K562 (cell line): Measurements from ENCODE around the gene CSF2RB. TPM values are rescaled to one million over a fixed set of nuclear protein-coding genes. Genes with fewer than 3 reads are reported as not detected.

ENCODE experiments used
- ATAC-seq: fragments of 200-7000 bp; cut with Tn5 transposase; 3 replicates; pipeline ENCODE4 v1.9.1; 2020; ENCODE audit warnings: moderate library complexity
- BruUV-seq: library from RNA; stranded (reverse); fragments of 400-500 nt; replicated peaks from 2 replicates; lab custom pipeline; 2021; lab: Mats Ljungman, UMichigan
- CTCF ChIA-PET: fragments of 300-600 bp; formaldehyde crosslinking; extraction: SDS; loops from one replicate; lab custom pipeline; 2021; ENCODE audit warnings: low intra/inter-chr PET ratio; lab: Yijun Ruan, JAX
- POLR2A ChIA-PET: fragments of 300-600, 350-650 bp; sonication (Branson Sonifier 250); formaldehyde crosslinking; extraction: SDS; loops from one replicate; lab custom pipeline; 2021; ENCODE audit warnings: antibody characterized with exemption, inconsistent platforms; lab: Yijun Ruan, JAX
- DNase-seq, 4 experiments: peaks; one replicate each; pipeline versions ENCODE4 v3.0.0 to v3.0.0-alpha.2; 2011 to 2018; ENCODE audit warnings: low spot score in 3 of 4, mixed read lengths in 3 of 4; ENCODE audit errors: extremely low read depth in 1 of 4
- FAIRE-seq: peaks from 2 replicates; lab custom pipeline; 2011; peaks lifted over from hg19 to GRCh38; lab: Jason Lieb, UNC
- H2AFZ ChIP-seq: 2 replicates; pipeline ENCODE4 v1.6.0; 2011; ENCODE audit warnings: low read depth, low read length, control low read depth, inconsistent platforms
- H3K27ac ChIP-seq: fragments of 200-600 bp; 3 replicates; pipeline ENCODE4 v1.8.0; 2011; ENCODE audit warnings: low read depth, mild to moderate bottlenecking, control low read depth, inconsistent platforms, low read length, moderate library complexity, mixed read lengths; ENCODE audit errors: extremely low read depth
- H3K27me3 ChIP-seq, 2 experiments: fragments of 300-600 bp in 1 of 2; 2 replicates in 1 of 2; 3 replicates in 1 of 2; pipeline versions ENCODE4 v1.6.0 to v1.8.0; 2011; ENCODE audit warnings: inconsistent platforms in 2 of 2, low read length in 2 of 2, mild to moderate bottlenecking in 1 of 2, mixed read lengths in 1 of 2, moderate library complexity in 1 of 2; ENCODE audit not compliant: control insufficient read depth in 2 of 2, insufficient read depth in 2 of 2
- H3K36me3 ChIP-seq: fragments of 300-600 bp; 3 replicates; pipeline ENCODE4 v1.8.0; 2011; ENCODE audit warnings: mild to moderate bottlenecking, low read length, inconsistent platforms; ENCODE audit not compliant: control insufficient read depth, insufficient read depth
- H3K4me1 ChIP-seq, 2 experiments: fragments of 200-600 bp in 1 of 2; replicated peaks in 1 of 2; 2 replicates in 1 of 2; 3 replicates in 1 of 2; pipeline versions ENCODE4 v1.5.1 to v1.8.0; 2011; ENCODE audit warnings: inconsistent platforms in 2 of 2, low read length in 2 of 2, mild to moderate bottlenecking in 1 of 2, mixed read lengths in 1 of 2, moderate library complexity in 1 of 2; ENCODE audit not compliant: control insufficient read depth in 2 of 2, insufficient read depth in 2 of 2
- H3K4me2 ChIP-seq: 2 replicates; pipeline ENCODE4 v1.6.1; 2011; ENCODE audit warnings: low read length, control low read depth, inconsistent platforms, mixed read lengths; ENCODE audit not compliant: insufficient read depth
- H3K4me3 ChIP-seq: fragments of 200-600 bp; sonication (generic), shearing (Covaris generic); 2 replicates; pipeline ENCODE4 v1.5.1; 2016; ENCODE audit warnings: control low read depth, inconsistent platforms
- H3K79me2 ChIP-seq: fragments of 200-600 bp; 3 replicates; pipeline ENCODE4 v1.8.0; 2011; ENCODE audit warnings: low read length, inconsistent platforms; ENCODE audit not compliant: control insufficient read depth, insufficient read depth
- H3K9ac ChIP-seq, 2 experiments: 2 replicates each; pipeline versions ENCODE4 v1.6.0 to v1.6.1; 2011; ENCODE audit warnings: low read depth in 2 of 2, low read length in 2 of 2, control low read depth in 1 of 2, inconsistent platforms in 1 of 2, mild to moderate bottlenecking in 1 of 2, mixed read lengths in 1 of 2; ENCODE audit not compliant: insufficient read depth in 1 of 2
- H3K9me1 ChIP-seq: one replicate; pipeline ENCODE4 v1.6.0; 2011; ENCODE audit warnings: inconsistent platforms, mild to moderate bottlenecking, low read length, moderate library complexity; ENCODE audit not compliant: control insufficient read depth, insufficient read depth
- H3K9me3 ChIP-seq: replicated peaks from 2 replicates; pipeline ENCODE4 v1.5.1; 2011; ENCODE audit warnings: low read depth, low read length, inconsistent platforms; ENCODE audit not compliant: control insufficient read depth, insufficient read depth
- H4K20me1 ChIP-seq: replicated peaks from 2 replicates; pipeline ENCODE4 v1.6.1; 2011; ENCODE audit warnings: low read length, inconsistent platforms, mixed read lengths; ENCODE audit not compliant: control insufficient read depth, insufficient read depth
- CBX2 ChIP-seq: fragments of 200-600 bp; sonication (generic); IDR thresholded peaks from one replicate; pipeline ENCODE4 v1.6.1; 2012; ENCODE audit warnings: mild to moderate bottlenecking, low read length, inconsistent platforms; ENCODE audit not compliant: insufficient read depth, poor library complexity, severe bottlenecking
- DMBX1 ChIP-seq: fragments of 250-450 bp; sonication (Bioruptor Pico); IDR thresholded peaks from 2 replicates; pipeline ENCODE4 v1.8.0; 2022; ENCODE audit warnings: inconsistent platforms, mild to moderate bottlenecking, moderate library complexity, borderline replicate concordance
- JUN ChIP-seq, 2 experiments: sonication (generic) in 1 of 2; formaldehyde crosslinking in 1 of 2; IDR thresholded peaks; 2 replicates each; pipeline versions ENCODE4 v1.6.1 to v1.8.0; 2012 to 2022; ENCODE audit warnings: borderline replicate concordance in 2 of 2, mild to moderate bottlenecking in 2 of 2, improper control_type of control experiment in 1 of 2, low read depth in 1 of 2, low read length in 1 of 2, missing genetic modification reagents in 1 of 2
- RBFOX2 ChIP-seq: fragments of 200-400 bp; formaldehyde crosslinking; IDR thresholded peaks from 2 replicates; pipeline ENCODE4 v1.6.1; 2017; ENCODE audit warnings: low read depth, mild to moderate bottlenecking, low read length, moderate library complexity
- RFX7 ChIP-seq: fragments of 250-450 bp; sonication (Bioruptor Pico); IDR thresholded peaks from 2 replicates; pipeline ENCODE4 v1.5.1; 2021; ENCODE audit warnings: mild to moderate bottlenecking
- SAP30 ChIP-seq: fragments of 200-600 bp; sonication (generic); IDR thresholded peaks from 2 replicates; pipeline ENCODE4 v1.6.1; 2012; ENCODE audit warnings: borderline replicate concordance, low read depth, mild to moderate bottlenecking, moderate library complexity, low read length, control low read depth, inconsistent platforms; ENCODE audit not compliant: insufficient read depth, poor library complexity, severe bottlenecking
- whole genome bisulfite sequencing: fragments of 100-300 bp; shearing (Covaris generic); methylation state at CpG from one replicate; pipeline ENCODE4 v1.1.6; 2016; ENCODE audit warnings: low coverage, mixed read lengths; ENCODE audit not compliant: insufficient coverage; ENCODE audit errors: missing lambda C conversion rate; 5-methylcytosine and 5-hydroxymethylcytosine counted together
- in situ Hi-C: fragments of 300-500 bp; cut with MboI; formaldehyde crosslinking; loops from 4 replicates; pipeline ENCODE4 v1.15.0; 2018; ENCODE audit warnings: inconsistent platforms, mixed read lengths
- intact Hi-C: fragments of 100-400 bp; cut with micrococcal nuclease; formaldehyde crosslinking; loops from 2 replicates; pipeline ENCODE4 v1.14.2; 2022
- polyA plus RNA-seq, 8 experiments: library from polyadenylated mRNA; depleted of rRNA in 4 of 8; stranded (reverse) in 5 of 8; unstranded in 3 of 8; fragments of >200 nt; fragmentation: Nextera tagmentation in 2 of 8; fragmentation: Illumina TruSeq in 1 of 8; extraction: Ambion mirVana in 2 of 8; extraction: Trizol in 1 of 8; gene quantifications; 2 replicates each; pipeline versions ENCODE4 v1.2.1 to v1.2.3, GENCODE V29; 2011 to 2014; ENCODE audit warnings: inconsistent platforms in 1 of 8, missing spikeins in 1 of 8
- total RNA-seq, 7 experiments: library from RNA; depleted of rRNA in 6 of 7; stranded (reverse); fragments of >200 nt in 6 of 7; fragmentation: Illumina TruSeq in 2 of 7; extraction: Trizol in 2 of 7; gene quantifications; 2 replicates each; pipeline versions ENCODE4 v1.2.1 to v1.2.3, GENCODE V29; 2011 to 2021; ENCODE audit warnings: low replicate concordance in 1 of 7
- TF ChIP-seq, protein P1 (sequence below): fragments of 150-350 bp; conservative IDR thresholded peaks from 2 replicates; pipeline ENCODE4 v1.6.1; 2014; ENCODE audit warnings: low read length
- TF ChIP-seq, protein P2 (sequence below): sonication (generic); formaldehyde crosslinking; IDR thresholded peaks from 2 replicates; pipeline ENCODE4 v1.8.0; 2022; ENCODE audit warnings: mild to moderate bottlenecking, low read depth, missing genetic modification reagents
- TF ChIP-seq, protein P3 (sequence below): sonication (generic); formaldehyde crosslinking; IDR thresholded peaks from 2 replicates; pipeline ENCODE4 v1.8.0; 2022; ENCODE audit warnings: mild to moderate bottlenecking, missing genetic modification reagents

Gene CSF2RB
- total and polyA plus RNA-seq, 9 of the 15 experiments (the other 6 are each of a cell fraction or from before 2014, with no cell fraction given), result 0.04 to 1.0 (median 0.36) TPM

DNA sequence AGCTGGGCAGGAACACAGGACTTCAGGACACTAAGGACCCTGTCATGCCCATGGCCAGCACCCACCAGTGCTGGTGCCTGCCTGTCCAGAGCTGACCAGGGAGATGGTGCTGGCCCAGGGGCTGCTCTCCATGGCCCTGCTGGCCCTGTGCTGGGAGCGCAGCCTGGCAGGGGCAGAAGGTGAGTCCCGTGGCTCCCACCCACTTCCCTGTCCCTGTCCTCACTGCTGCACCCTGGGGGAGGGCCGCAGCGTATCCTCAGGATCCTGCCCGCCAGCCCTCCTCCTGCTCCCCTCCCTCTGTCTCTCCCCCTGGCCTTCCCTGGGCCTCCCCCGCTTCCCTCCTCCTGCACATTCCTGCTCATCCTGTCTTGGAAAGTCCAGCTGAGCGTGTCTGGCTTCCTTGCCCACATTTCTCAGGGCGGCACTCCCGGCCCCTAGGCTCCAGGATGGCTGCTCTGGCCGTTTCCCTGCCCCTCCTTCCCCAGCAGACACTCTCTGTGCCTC is 8.7 kb downstream of the CSF2RB start (continued):
- TF ChIP-seq, protein P1, sequence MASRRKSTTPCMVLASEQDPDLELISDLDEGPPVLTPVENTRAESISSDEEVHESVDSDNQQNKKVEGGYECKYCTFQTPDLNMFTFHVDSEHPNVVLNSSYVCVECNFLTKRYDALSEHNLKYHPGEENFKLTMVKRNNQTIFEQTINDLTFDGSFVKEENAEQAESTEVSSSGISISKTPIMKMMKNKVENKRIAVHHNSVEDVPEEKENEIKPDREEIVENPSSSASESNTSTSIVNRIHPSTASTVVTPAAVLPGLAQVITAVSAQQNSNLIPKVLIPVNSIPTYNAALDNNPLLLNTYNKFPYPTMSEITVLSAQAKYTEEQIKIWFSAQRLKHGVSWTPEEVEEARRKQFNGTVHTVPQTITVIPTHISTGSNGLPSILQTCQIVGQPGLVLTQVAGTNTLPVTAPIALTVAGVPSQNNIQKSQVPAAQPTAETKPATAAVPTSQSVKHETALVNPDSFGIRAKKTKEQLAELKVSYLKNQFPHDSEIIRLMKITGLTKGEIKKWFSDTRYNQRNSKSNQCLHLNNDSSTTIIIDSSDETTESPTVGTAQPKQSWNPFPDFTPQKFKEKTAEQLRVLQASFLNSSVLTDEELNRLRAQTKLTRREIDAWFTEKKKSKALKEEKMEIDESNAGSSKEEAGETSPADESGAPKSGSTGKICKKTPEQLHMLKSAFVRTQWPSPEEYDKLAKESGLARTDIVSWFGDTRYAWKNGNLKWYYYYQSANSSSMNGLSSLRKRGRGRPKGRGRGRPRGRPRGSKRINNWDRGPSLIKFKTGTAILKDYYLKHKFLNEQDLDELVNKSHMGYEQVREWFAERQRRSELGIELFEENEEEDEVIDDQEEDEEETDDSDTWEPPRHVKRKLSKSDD, result no peak

DNA sequence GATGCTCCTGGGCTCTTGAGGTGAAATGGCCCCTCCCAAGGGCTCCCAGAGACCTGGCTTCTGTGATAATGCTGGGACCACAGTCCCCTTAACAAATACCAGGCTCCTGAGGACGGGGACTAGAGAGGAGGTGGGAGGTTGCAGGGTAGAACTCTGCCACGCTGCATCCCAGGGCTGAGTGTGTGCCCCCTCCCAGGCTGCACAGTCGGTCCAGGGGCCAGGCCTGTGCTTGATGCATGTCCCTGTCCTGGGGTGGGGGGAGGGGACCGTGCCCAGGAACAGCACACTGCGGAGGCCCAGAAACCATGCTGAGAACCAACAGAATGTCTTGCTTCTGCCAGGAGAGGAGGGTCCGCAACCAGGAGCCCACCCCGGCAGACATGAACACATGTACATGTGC is 9.3 kb downstream of the CSF2RB start:
- no peak overlapping the region for H3K4me2 ChIP-seq
- H3K4me1 ChIP-seq, result peaks cover 0 to 14% of the 10 kb centered on the region in 2 experiments; a peak in 2 of 5 replicates
- ATAC-seq, result no peak
- H3K27me3 ChIP-seq, result peaks cover 0 to 45% of the 10 kb centered on the region in 2 experiments; a peak in 3 of 5 replicates
- no peaks in the 10 kb centered on the region for H3K79me2 ChIP-seq
- H3K9ac ChIP-seq, result no peak overlapping the region
- ChIA-PET CTCF (no interaction called here), POLR2A (no interaction called here)
- no peak overlapping the region for H2AFZ ChIP-seq
- no peaks in the 10 kb centered on the region for H3K36me3 ChIP-seq
- H3K9me3 ChIP-seq, result no peaks in the 10 kb centered on the region
- in situ Hi-C loops, result no loop called here
- 17% methylated on average over 1 of the region's 7 CpGs for WGBS
- no peak for DNase-seq
- no peak overlapping the region for H3K27ac ChIP-seq
- BruUV-seq, result no TSS peak
- H3K4me3 ChIP-seq, result no peak overlapping the region
- H3K9me1 ChIP-seq, result peaks cover 2% of the 10 kb centered on the region
- no peak for FAIRE-seq
- intact Hi-C loops, result no loop called here
- no peaks in the 10 kb centered on the region for H4K20me1 ChIP-seq
- TF ChIP-seq, protein P2, sequence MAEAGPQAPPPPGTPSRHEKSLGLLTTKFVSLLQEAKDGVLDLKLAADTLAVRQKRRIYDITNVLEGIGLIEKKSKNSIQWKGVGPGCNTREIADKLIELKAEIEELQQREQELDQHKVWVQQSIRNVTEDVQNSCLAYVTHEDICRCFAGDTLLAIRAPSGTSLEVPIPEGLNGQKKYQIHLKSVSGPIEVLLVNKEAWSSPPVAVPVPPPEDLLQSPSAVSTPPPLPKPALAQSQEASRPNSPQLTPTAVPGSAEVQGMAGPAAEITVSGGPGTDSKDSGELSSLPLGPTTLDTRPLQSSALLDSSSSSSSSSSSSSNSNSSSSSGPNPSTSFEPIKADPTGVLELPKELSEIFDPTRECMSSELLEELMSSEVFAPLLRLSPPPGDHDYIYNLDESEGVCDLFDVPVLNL, result no peak
- TF ChIP-seq SAP30, result no peak
- no peak for TF ChIP-seq DMBX1 (CRISPR knock-in tag)
- TF ChIP-seq CBX2, result no peak
- TF ChIP-seq JUN (IDR thresholded peaks at IDR 0.05; ENCODE audit: borderline replicate concordance, low read depth, low read length), result no peak
- TF ChIP-seq JUN (CRISPR knock-in tag; IDR thresholded peaks at IDR 0.05; ENCODE audit: borderline replicate concordance), result no peak
- TF ChIP-seq, protein P3, sequence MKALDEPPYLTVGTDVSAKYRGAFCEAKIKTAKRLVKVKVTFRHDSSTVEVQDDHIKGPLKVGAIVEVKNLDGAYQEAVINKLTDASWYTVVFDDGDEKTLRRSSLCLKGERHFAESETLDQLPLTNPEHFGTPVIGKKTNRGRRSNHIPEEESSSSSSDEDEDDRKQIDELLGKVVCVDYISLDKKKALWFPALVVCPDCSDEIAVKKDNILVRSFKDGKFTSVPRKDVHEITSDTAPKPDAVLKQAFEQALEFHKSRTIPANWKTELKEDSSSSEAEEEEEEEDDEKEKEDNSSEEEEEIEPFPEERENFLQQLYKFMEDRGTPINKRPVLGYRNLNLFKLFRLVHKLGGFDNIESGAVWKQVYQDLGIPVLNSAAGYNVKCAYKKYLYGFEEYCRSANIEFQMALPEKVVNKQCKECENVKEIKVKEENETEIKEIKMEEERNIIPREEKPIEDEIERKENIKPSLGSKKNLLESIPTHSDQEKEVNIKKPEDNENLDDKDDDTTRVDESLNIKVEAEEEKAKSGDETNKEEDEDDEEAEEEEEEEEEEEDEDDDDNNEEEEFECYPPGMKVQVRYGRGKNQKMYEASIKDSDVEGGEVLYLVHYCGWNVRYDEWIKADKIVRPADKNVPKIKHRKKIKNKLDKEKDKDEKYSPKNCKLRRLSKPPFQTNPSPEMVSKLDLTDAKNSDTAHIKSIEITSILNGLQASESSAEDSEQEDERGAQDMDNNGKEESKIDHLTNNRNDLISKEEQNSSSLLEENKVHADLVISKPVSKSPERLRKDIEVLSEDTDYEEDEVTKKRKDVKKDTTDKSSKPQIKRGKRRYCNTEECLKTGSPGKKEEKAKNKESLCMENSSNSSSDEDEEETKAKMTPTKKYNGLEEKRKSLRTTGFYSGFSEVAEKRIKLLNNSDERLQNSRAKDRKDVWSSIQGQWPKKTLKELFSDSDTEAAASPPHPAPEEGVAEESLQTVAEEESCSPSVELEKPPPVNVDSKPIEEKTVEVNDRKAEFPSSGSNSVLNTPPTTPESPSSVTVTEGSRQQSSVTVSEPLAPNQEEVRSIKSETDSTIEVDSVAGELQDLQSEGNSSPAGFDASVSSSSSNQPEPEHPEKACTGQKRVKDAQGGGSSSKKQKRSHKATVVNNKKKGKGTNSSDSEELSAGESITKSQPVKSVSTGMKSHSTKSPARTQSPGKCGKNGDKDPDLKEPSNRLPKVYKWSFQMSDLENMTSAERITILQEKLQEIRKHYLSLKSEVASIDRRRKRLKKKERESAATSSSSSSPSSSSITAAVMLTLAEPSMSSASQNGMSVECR (CRISPR knock-in tag), result no peak
- no peak for TF ChIP-seq RBFOX2
- TF ChIP-seq RFX7, result no peak
